GM12878 (cell line): ENCODE results near the gene PTPRM. TPM values are rescaled to one million over a fixed set of nuclear protein-coding genes. Genes with fewer than 3 reads are reported as not detected.

Experiments
- ATF7 ChIP-seq: fragments of 450-650 bp; IDR thresholded peaks from 2 replicates; pipeline ENCODE4 v1.6.1; 2016; ENCODE audit warnings: low read depth, mild to moderate bottlenecking
- E4F1 ChIP-seq: fragments of 450-650 bp; IDR thresholded peaks from 2 replicates; pipeline ENCODE4 v1.6.1; 2018; ENCODE audit warnings: borderline replicate concordance, mild to moderate bottlenecking; ENCODE audit not compliant: partially characterized antibody
- JUND ChIP-seq: IDR thresholded peaks from 2 replicates; pipeline ENCODE4 v1.6.1; 2012; ENCODE audit warnings: low read depth, mild to moderate bottlenecking, low read length, improper control_type of control experiment, moderate library complexity
- MAX ChIP-seq: IDR thresholded peaks from 2 replicates; pipeline ENCODE4 v1.6.1; 2012; ENCODE audit warnings: low read depth, low read length, improper control_type of control experiment
- RELB ChIP-seq: fragments of 450-650 bp; IDR thresholded peaks from 2 replicates; pipeline ENCODE4 v1.6.1; 2017; ENCODE audit warnings: low read depth, mild to moderate bottlenecking, moderate library complexity
- SIN3A ChIP-seq: IDR thresholded peaks from 2 replicates; pipeline ENCODE4 v1.6.1; 2012; ENCODE audit warnings: low read depth, low read length, improper control_type of control experiment
- ZBTB40 ChIP-seq: fragments of 450-650 bp; IDR thresholded peaks from 2 replicates; pipeline ENCODE4 v1.6.1; 2016; ENCODE audit warnings: mild to moderate bottlenecking, moderate library complexity, borderline replicate concordance
- ZNF274 ChIP-seq: IDR thresholded peaks from one replicate; pipeline ENCODE4 v1.8.0; 2011; ENCODE audit not compliant: insufficient read length, insufficient read depth
- polyA plus RNA-seq, 11 experiments: library from polyadenylated mRNA; depleted of rRNA in 4 of 11; unstranded in 6 of 11; stranded (reverse) in 5 of 11; fragments of >200 nt; fragmentation: Nextera tagmentation in 4 of 11; fragmentation: Illumina TruSeq in 1 of 11; extraction: Ambion mirVana in 4 of 11; extraction: Trizol in 1 of 11; gene quantifications; 1 replicate in 1 of 11; 2 replicates in 10 of 11; pipeline versions ENCODE4 v1.2.1 to v1.2.3, GENCODE V29; 2011 to 2016; ENCODE audit warnings: inconsistent platforms in 2 of 11, missing spikeins in 2 of 11, low read depth in 1 of 11
- total RNA-seq, 4 experiments: library from RNA; depleted of rRNA in 3 of 4; stranded (reverse); fragments of >200 nt in 3 of 4; fragmentation: Illumina TruSeq in 1 of 4; extraction: Trizol in 1 of 4; gene quantifications; 2 replicates each; pipeline versions ENCODE4 v1.2.1 to v1.2.3, GENCODE V29; 2013 to 2021
- TF ChIP-seq, protein P1 (sequence below): fragments of 450-650 bp; formaldehyde crosslinking; IDR thresholded peaks from 2 replicates; pipeline ENCODE4 v1.5.0; 2022; ENCODE audit warnings: mild to moderate bottlenecking, missing genetic modification characterization

Gene PTPRM
- total and polyA plus RNA-seq, 10 of the 15 experiments (the other 5 are each of a cell fraction or from before 2014, with no cell fraction given) = 0.07 to 22.6 (median 0.60) TPM

DNA sequence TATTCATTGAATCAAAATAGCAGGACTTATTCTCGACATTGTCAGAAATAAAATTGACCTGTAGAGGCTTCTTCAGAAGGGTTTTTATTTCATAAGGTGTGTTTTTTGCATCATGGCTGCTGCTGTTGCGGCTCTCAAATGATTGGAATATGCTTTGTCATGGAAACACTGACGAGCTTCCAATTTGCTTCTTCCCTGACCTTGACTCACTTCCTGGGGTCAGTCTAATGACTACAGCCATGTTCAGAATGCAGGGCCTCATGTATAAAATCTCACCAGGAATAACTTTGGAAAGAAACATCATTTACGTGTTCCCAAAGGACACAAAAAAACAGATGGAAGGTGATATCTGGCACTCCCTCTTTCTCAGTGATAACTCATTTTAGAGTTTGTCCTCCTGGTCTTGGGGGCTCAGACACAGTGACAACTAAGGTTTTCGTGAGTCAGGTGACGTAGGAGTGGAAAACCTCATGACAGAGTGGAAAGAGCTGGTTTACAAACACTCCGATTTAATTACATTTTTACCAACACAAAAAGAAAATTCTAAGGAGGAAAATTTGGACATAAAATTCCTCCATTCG lies 575.1 kb downstream of the PTPRM start (continued):
- TF ChIP-seq ZBTB40 = no peak
- TF ChIP-seq, protein P1, sequence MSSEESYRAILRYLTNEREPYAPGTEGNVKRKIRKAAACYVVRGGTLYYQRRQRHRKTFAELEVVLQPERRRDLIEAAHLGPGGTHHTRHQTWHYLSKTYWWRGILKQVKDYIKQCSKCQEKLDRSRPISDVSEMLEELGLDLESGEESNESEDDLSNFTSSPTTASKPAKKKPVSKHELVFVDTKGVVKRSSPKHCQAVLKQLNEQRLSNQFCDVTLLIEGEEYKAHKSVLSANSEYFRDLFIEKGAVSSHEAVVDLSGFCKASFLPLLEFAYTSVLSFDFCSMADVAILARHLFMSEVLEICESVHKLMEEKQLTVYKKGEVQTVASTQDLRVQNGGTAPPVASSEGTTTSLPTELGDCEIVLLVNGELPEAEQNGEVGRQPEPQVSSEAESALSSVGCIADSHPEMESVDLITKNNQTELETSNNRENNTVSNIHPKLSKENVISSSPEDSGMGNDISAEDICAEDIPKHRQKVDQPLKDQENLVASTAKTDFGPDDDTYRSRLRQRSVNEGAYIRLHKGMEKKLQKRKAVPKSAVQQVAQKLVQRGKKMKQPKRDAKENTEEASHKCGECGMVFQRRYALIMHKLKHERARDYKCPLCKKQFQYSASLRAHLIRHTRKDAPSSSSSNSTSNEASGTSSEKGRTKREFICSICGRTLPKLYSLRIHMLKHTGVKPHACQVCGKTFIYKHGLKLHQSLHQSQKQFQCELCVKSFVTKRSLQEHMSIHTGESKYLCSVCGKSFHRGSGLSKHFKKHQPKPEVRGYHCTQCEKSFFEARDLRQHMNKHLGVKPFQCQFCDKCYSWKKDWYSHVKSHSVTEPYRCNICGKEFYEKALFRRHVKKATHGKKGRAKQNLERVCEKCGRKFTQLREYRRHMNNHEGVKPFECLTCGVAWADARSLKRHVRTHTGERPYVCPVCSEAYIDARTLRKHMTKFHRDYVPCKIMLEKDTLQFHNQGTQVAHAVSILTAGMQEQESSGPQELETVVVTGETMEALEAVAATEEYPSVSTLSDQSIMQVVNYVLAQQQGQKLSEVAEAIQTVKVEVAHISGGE (CRISPR knock-in tag) = no peak
- TF ChIP-seq JUND = no peak
- TF ChIP-seq RELB = no peak
- no peak for TF ChIP-seq ZNF274
- no peak for TF ChIP-seq ATF7
- no peak for TF ChIP-seq E4F1
- no peak for TF ChIP-seq MAX
- TF ChIP-seq SIN3A = no peak
